GM21447 (cell line): ENCODE results near the gene PCSK6.
A peak's percentile ranks its signal among the peaks of the same experiment; 100 is the strongest.

Experiments
- ATAC-seq: cut with Tn5 transposase; IDR thresholded peaks from one replicate; pipeline ENCODE4 v1.9.1; 2021; ENCODE audit not compliant: unreplicated experiment

PCSK6 gene

GRCh38 chr15:101523560-101523940 is 34.0 kb upstream of the PCSK6 start:
- no peak for ATAC-seq

- ATAC-seq: no peak
These were observed 33.4 kb upstream of the PCSK6 start for GRCh38 chr15:101522621-101523559.

DNA sequence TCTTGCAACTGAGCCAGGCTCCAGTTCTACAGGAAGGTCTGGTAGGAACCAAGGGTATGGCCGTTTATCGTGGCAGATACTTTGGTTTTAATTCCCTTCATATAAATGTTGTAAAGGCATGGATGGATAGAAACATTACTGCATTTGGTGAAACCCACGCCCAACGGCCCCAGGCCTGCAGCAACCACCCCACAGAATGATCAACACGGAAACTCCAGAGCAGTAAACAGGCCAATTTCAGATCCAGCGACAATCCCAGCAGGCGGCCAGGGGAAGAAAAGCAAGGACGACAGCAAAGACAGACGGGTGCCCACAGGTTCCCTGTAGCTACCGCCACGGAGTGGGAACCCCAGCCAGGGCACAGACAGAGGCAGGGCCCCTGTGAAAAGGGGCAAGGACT is 32.6 kb upstream of the PCSK6 start:
- ATAC-seq: no peak

DNA sequence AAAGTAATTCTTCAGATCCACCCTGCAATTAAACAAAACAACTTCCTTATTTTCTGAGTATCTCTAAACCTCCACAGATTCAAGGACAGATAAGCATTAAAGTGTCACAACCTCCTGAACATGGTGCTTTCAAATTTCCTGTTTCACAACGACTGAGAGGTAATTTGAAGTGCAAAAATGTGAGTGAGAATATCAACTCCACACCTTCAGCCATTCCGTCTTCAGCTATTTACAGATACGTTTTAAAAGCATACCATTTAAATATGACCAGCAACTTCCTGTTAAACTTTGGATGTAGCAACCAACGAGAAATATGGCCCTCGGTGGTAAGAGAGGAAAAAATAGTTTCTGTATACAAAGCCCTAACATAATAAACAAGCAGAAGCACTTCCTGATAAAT is 32.1 kb upstream of the PCSK6 start:
- ATAC-seq: no peak

DNA sequence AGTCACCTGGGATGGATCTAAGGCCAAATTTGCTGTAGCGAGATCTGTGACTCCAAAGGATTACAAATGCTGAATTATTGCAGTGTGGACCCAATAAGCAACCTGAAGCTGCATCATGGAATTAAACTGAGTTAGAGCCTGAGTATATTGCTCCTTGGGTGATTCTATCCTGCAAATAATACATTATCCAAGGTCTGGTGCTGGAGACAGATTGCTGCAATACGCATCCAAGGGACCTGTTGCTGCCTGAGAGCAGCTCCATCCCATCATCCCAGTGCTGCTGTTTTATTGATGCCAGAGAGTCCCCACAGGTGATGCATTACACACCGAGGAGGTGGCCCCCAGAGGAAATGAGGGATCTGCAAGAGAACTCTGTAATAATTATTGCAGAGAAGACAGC is 31.6 kb upstream of the PCSK6 start:
- no peak for ATAC-seq

DNA sequence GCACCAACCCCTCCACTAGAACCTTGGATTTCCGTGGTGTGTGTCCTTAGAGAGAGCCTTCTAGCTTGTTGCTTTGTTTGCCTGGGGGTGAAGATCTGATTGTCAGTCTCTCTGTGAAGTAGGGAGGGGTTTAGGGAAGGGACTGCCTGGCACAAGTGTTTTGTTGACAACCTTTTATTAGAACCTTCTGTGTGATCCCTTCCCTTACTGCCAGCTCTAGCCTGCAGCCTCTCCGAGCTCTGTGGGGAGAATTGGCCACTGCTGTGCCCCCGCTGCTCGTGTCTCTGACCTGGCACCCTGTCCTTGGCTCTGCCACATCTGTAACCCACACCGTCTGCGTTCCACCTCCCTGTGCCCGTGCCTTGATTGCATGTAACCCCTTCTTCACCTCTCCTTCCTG is 30.9 kb upstream of the PCSK6 start:
- ATAC-seq: no peak

DNA sequence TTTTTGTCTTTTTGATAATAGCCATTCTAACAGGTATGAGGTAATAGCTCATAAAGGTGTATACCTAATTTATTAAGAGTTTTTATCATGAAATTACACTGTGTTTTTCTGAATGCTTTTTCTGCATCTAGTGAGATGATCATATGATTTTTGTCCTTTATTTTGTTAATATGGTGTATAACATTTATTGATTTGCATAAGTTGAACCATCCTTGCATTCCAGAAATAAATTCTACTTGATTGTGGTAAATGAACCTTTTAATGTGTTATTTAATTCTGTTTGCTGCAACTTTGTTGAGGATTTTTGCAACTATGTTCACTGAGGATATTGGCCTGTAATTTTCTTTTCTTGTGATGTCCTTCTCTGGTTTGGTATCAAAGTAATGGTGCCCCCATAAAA is 28.0 kb upstream of the PCSK6 start:
- no peak for ATAC-seq

GRCh38 chr15:101514318-101514717 is 24.8 kb upstream of the PCSK6 start:
- ATAC-seq: no peak

DNA sequence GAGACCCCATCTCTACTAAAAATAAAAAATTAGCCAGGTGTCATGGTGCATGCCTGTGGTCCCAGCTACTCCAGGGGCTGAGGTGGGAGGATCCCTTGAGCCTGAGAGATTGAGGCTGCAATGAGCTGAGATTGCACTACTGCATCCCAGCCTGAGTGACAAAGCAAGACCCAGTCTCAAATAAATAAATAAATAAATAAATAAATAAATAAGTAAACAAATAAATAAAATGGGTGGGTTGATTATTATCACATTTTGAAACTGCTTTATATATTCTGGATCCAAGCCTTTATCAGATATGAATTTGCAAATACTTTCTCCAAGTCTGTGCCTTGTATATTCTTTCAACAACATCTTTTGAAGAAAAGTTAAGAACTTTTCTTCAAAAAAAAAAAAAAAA is 22.2 kb upstream of the PCSK6 start:
- no peak for ATAC-seq

DNA sequence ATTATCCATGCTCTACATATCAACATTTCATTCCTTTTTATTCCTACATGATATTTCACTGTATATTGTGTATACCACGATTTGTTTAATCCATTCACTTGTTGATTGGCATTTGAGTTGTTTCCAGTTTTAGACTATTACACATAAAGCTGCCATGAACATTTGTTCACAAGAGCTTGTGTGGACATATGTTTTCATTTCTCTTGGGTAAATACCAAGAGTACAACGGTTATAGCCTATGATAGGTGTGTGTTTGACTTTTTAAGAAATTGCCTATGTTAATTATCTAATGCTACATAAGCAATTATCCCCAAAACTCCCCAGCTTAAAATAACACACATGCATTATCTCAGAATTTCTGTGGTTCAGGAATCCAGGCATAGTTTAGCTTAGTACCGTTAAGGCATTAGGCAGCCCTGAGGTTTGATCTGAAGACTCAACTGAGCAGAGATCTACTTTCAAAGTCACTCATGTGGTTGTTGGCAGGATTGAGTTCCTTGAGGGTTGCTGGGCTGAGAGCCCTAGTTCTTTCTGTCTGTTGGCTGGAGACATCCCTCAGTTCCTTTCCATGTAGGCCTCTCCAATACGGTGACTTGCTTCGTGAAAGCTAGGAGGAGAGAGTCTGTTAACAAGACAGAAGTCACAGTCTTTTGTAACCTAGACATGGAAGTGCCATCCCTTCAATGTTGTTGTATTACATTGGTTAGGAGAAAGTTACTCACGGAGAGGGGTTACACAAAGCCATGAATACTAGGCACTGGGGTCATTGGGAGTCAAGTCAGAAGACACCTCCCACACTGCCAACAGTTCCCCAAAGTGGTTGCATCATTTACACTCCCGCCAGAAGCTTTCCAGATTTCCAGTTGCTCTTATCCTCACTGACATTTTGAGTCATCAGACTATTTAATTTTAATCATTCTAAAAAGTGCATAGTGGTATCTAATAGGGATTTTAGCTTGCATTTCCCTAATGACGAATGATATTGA is 21.0 kb upstream of the PCSK6 start:
- ATAC-seq: no peak

GRCh38 chr15:101509279-101509678 is 19.8 kb upstream of the PCSK6 start:
- no peak for ATAC-seq

- no peak for ATAC-seq
These were observed 17.0 kb upstream of the PCSK6 start for GRCh38 chr15:101506491-101506890.

DNA sequence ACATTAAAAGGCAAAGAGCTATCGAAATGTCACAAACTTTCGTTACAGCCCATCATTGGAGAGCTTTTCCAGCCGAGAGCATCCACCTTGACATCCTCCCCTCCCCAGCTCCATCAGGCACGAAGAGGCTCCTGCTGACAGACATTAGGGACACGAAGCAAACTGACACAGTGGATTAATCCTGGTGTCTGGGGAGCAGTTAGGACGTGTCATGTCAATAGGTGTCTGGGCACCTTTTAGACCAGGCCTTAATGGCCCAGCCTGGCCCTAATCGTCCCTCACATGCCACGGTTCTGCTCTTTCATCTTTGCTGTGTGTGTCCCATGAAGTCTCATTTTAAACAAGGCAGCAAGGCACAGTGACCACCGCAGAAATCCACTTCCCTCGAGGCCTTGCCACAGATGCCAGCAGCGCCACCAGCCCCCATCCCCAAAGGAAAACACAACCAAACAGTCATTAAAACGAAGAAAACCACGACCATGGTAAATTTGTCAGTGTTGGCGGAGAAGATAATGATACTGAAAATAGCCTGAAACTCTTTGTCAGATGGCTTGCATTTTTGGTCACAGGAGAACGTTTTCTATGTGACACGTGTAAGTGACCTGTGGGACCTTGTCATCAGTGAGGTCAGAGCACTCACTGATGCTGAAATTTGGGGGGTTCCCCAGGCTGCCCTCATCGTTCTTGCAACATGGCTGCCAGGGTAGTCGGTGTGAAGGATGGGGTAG is 16.3 kb upstream of the PCSK6 start:
- ATAC-seq: no peak

- no peak for ATAC-seq
These were observed 15.5 kb upstream of the PCSK6 start for GRCh38 chr15:101504866-101505609.

- ATAC-seq: no peak
These were observed 14.9 kb upstream of the PCSK6 start for GRCh38 chr15:101504373-101504772.

DNA sequence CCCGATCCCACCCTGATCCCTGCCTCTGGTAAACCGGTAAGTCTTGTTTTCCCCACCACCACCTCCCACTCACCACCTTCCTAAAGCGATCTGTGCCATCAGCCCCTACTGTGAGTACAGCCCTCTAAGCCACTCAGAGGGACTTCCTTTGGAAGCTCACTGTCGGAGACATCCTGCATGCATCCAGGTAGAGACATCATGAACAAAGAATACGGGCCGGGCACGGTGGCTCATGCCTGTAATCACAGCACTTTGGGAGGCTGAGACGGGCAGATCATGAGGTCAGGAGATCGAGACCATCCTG is 13.7 kb upstream of the PCSK6 start:
- ATAC-seq: no peak

- ATAC-seq: no peak
These were observed 13.2 kb upstream of the PCSK6 start for GRCh38 chr15:101502572-101503295.

GRCh38 chr15:101501703-101502373 is 12.3 kb upstream of the PCSK6 start:
- peak; percentile 62 for ATAC-seq

GRCh38 chr15:101500865-101501551 is 11.5 kb upstream of the PCSK6 start:
- ATAC-seq: no peak
